GM12865 (cell line): ENCODE data around the gene L3MBTL3.

ENCODE experiments used
- DNase-seq: peaks from one replicate; pipeline ENCODE4 v3.0.0; 2010; ENCODE audit warnings: low read depth
- H3K4me3 ChIP-seq: 2 replicates; pipeline ENCODE4 v1.5.1; 2011; ENCODE audit warnings: mild to moderate bottlenecking, low read depth, low read length, control low read depth
- CTCF ChIP-seq: IDR thresholded peaks from 2 replicates; pipeline ENCODE4 v1.5.1; 2011; ENCODE audit warnings: low read length, control low read depth, low read depth, inconsistent platforms; ENCODE audit not compliant: insufficient read depth; ENCODE audit errors: missing control alignments

Gene L3MBTL3

GRCh38 chr6:130034378-130035146 lies 16.2 kb downstream of the L3MBTL3 start:
- DNase-seq, result no peak
- no peak overlapping the region for H3K4me3 ChIP-seq
- TF ChIP-seq CTCF, result no peak

- TF ChIP-seq CTCF, result no peak
- no peak overlapping the region for H3K4me3 ChIP-seq
- DNase-seq, result no peak
Observed at GRCh38 chr6:130035211-130035610, 16.8 kb downstream of the L3MBTL3 start.

GRCh38 chr6:130037207-130037811 lies 18.9 kb downstream of the L3MBTL3 start:
- H3K4me3 ChIP-seq, result no peak overlapping the region
- DNase-seq, result no peak
- TF ChIP-seq CTCF, result peak; percentile 23

- H3K4me3 ChIP-seq, result no peak overlapping the region
- no peak for TF ChIP-seq CTCF
- DNase-seq, result peak; percentile 39
Observed at GRCh38 chr6:130041594-130041993, 23.2 kb downstream of the L3MBTL3 start.

- TF ChIP-seq CTCF, result no peak
- H3K4me3 ChIP-seq, result no peak overlapping the region
- no peak for DNase-seq
Observed at GRCh38 chr6:130043344-130043743, 25.0 kb downstream of the L3MBTL3 start.

- no peak for TF ChIP-seq CTCF
- H3K4me3 ChIP-seq, result no peak overlapping the region
Observed at GRCh38 chr6:130045622-130046021, 27.2 kb downstream of the L3MBTL3 start.

GRCh38 chr6:130046671-130047070 lies 28.3 kb downstream of the L3MBTL3 start:
- no peak for TF ChIP-seq CTCF
- no peak for DNase-seq
- H3K4me3 ChIP-seq, result no peak overlapping the region

More at GRCh38 chr6:130045622-130046021, 27.2 kb downstream of the L3MBTL3 start:
- DNase-seq, result no peak
